Activated CD8-positive, alpha-beta memory T cell treated with anti-CD3 and anti-CD28 coated beads, Interleukin-2, amount 50 U/mL, for 4 hours (primary cell): Measurements from ENCODE around the gene SECTM1.
"Not testable (repeated sequence)": the region's sequence is repeated elsewhere in the genome, so short reads cannot be mapped to it uniquely, and the experiment has no call there.

Experiments
- DNase-seq: peaks from one replicate; pipeline ENCODE4 v3.0.0-alpha.2; 2020

Gene SECTM1

DNA sequence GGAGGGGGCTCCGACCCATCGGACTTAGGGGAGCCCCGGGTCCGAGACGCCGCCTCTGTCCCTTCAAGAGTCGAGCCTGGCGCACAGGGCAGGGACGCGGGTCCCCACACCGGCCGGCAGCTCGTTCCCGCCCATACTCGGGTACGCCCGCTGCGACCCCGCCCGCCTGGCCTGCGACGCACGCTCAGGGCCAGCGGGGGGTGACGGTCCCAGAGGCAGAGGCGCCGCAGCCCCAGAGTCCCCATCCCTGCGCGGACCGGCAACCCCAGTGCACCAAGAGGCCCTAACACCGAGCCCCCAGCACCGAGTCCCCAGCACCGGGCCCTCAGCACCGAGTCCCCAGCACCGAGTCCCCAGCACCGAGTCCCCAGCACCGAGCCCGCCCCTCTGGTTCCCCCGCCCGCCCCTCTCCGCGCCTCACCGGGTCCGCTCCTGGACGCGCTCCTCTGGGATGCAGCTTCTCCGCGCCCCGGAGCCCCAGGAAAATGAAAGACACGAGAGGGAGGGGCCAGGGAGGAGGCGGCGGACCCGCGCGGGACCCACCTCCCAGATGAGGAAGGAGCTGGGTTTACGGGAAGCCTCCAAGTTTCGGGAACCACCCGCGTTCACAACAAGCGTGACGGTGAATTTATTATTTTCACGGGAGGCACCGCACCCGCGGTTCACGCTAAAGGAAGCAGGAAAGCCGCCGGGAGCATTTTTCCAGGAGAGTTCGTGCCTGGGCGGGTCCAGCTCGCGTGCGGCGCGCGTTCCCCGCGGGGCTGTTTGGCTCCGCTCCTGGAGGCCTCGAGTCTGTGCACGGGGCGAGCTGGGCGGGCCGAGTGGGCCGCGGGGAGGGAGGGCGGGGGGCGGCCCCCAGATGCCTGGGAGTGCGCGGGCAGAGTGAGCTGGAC, at the start of gene SECTM1:
Gene SECTM1 (minus strand): TSS at position 488 of the 893 bp plus-strand sequence. CDS start 6,526 bp downstream, outside the sequence.
- no peak for DNase-seq

DNA sequence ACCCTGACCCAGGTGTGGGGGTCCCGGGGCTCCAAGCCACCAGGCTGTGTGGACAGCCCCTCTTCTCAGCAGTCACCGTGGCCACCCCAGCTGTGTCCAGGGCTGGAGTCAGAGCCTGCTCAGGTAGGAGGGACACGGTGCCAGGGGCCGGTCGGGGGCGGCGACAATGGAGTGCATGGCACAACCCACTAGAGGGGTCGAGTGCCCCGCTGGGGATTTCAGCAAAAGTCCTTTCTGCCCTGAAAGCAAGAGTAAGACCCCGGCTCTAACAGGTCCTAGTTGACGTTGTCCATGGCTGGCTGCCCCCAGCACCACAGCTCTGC, 49.3 kb upstream of the SECTM1 start:
- no peak for DNase-seq

DNA sequence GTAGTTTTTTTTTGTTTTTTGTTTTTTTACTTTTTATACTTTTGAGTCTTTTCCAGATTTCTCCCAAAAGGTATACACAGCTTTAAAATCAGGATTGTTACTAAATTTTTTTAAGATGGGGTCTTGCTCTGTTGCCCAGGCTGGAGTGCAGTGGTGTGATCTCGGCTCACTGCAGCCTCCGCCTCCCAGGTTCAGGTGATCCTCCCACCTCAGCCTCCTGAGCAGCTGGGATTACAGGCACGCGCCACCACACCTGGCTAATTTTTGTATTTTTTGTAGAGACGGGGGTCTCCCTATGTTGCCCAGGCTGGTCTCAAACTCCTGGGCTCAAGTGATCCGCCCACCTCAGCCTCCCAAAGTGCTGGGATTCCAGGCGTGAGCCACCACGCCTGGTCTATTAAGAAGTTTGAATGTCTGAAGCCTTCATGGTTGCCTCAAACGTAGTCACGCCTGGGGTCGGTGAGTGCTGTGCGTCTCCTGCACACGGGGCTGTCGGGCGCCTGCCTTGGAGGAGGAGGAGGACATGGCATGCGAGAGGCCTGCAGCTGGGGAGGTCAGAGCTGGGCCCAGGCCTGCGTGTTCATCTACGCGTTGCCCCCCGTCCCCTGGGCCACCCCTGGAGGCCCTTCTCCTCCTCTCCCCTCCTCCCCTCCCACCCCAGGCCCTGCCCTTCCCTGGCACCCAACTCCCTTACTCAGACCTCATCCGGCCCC, 48.8 kb upstream of the SECTM1 start:
- not testable (repeated sequence) for DNase-seq

DNA sequence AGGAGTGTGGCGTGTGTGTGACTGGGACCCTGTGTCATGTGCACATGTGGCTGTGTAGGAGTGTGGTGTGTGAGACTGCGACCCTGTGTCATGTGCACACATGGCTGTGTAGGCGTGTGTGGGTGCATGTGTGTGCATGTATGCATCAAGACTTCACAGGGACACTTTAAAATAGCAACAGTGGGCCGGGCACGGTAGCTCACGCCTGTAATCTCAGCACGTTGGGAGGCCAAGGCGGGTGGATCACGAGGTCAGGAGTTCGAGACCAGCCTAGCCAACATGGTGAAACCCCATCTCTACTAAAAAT, 48.1 kb upstream of the SECTM1 start:
- DNase-seq = not testable (repeated sequence)

DNA sequence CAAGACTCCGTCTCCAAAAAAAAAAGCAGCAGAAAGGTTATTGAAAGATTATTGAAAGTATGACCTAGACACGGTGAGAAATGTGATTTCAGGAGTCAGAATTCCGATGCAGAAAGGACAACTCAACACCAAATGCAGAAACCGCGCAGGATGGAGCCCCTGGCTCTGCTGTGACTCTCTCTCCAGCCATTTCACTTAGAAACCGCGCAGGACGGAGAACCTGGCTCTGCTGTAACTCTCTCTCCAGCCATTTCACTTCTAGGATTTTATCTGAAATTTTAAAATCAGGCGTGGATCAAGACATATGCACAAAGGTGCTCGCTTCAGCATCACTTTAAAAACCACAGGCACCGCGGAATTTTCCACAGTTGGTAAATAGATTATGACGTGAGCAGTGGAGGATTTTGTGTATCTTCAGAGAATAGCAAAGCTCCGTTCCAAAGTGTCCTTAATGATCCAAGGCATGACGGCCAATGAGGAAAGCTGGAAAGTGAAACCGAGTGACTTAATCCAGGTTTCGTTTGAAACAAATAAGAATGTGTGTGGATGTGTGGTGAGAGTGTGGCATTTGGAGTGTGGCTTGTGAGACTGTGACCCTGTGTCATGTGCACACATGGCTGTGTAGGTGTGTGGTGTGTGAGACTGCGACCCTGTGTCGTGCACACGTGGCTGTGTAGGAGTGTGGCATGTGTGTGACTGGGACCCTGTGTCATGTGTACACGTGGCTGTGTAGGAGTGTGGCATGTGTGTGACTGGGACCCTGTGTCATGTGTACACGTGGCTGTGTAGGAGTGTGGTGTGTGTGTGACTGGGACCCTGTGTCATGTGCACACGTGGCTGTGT, 47.5 kb upstream of the SECTM1 start:
- no peak for DNase-seq

DNA sequence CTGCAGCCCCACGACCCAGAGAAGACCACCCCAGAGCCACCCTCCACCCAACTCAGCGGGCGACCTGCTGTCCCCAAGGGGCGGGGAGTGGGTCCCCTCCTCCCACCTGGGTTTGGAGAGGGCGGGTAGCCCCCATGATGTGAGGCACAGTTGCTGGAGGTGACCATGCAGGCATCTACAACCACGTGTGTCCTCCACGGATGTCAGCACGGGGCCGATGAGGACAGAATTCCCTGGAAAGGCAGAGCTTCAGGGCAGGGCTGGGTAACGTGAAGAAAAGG, 45.1 kb upstream of the SECTM1 start:
- DNase-seq = no peak

DNA sequence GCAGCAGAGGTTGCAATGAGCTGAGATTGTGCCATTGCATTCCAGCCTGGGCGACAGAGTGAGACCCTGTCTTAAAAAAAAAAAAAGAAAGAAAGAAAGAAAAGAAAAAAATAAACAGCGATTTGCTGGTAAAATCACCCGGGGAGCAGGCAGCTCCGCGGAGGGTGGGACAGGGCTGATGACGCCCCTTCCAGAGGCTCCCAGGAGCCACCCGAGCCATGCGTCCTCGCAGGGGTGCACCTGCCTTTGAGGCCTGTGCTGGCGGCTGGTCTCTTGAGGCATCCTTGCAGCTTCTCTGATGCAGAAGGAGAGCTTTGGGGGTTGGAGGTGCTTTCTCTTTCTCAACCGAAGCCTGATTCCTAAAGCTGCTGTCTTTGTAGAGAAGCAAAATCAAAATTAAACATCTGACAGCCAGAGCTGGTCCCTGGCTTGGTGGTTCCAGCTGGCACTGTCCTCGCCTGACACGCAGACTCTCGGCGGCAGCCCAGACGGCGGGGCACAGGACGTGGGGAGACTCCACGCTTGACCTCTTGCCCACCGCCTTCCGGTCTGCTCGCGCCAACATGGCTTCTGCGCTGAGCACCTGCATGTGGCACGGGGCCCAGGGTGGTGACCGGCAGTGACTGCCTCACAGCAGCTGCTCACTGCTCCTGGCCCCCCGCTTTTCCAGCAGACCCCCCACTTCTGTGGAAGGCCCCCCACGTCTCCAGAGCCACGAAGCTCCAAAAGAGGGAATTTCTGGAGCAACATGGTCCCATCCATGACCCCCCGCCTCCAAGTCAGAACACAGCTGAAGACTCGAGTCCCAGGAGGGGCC, 44.6 kb upstream of the SECTM1 start:
- no peak for DNase-seq

DNA sequence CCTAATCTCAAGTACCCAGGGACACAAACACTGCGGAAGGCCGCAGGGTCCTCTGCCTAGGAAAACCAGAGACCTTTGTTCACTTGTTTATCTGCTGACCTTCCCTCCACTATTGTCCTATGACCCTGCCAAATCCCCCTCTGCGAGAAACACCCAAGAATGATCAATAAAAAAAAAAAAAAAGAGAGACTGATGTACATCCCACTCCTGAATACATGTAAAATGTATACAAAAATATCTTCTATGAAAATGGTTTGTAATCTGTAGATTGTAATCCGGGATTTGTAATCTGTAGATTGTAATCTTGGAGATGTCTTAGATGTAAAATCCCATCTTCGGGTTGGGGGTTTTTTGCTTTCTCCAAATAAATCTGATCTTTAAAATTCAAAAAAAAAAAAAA, 43.7 kb upstream of the SECTM1 start:
- not testable (repeated sequence) for DNase-seq

DNA sequence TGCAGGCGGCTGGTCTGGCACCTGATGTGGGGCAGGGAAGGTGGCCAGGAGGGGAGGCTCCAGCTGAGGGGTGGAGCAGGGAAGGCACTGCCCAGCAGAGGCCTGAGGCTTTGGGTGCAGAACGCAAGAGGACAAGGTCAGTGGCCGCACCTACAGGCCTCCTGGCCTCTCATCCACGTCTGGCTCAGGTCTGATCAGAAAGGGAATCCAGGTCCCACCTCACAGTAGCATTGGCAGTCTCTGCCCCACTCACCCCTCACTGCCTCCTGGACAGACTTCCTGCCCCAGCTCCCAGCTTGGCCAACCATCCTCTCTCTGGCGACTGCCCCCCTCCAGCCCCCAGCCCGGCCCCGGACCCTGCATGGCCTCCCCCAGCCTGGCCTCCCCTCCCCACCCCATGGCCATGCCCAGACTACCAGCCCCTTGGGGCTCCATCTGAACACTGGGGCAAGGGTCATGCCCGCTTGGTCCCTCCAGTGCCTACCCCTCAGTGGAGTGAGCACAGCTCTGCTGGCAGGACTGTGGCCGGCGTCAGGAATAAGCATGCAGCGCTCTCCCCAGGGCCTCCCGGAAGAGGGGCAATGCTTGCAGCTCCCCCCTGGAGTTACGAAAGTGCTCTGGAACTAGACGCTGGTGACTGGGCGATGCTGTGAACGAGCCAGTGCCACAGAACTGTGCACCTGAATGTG, 42.6 kb upstream of the SECTM1 start:
- no peak for DNase-seq

DNA sequence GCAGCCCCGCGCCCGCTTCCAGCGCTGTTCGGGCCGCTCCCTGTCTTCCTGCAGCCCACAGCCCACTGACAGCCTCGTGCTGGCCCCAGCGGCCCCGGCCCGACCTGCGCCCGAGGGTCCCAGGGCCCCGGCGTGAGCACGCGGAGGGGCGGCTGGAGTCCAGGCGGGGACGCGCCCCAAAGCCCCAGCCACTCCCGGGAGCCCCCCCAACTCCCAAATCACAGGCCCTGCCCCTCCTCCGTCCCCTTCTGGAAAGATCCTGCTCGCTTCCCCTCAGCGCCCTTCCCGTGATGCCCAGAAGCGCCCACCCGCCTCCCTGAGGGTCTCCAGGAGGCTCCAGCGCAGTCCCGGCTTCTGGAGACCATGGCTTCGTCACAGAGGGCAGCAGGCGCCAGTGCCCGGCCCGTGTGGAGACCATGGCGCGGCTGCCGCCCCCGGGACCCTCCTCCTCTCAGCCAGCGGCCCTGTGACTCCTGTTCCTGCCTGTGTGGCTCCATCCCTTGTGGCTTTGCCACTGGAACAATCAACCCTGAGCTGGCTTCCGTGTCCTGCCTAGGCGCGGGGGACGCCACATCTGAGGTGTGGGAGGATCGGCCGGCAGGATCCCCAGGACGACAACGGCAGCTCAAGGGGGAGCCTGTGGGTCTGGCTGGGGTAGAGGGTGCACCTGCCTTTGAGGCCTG, 41.9 kb upstream of the SECTM1 start:
- DNase-seq = no peak

DNA sequence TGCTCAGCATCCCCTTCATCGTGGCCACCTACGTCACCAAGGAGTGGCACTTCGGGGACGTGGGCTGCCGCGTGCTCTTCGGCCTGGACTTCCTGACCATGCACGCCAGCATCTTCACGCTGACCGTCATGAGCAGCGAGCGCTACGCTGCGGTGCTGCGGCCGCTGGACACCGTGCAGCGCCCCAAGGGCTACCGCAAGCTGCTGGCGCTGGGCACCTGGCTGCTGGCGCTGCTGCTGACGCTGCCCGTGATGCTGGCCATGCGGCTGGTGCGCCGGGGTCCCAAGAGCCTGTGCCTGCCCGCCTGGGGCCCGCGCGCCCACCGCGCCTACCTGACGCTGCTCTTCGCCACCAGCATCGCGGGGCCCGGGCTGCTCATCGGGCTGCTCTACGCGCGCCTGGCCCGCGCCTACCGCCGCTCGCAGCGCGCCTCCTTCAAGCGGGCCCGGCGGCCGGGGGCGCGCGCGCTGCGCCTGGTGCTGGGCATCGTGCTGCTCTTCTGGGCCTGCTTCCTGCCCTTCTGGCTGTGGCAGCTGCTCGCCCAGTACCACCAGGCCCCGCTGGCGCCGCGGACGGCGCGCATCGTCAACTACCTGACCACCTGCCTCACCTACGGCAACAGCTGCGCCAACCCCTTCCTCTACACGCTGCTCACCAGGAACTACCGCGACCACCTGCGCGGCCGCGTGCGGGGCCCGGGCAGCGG, 41.2 kb upstream of the SECTM1 start:
- DNase-seq = no peak

DNA sequence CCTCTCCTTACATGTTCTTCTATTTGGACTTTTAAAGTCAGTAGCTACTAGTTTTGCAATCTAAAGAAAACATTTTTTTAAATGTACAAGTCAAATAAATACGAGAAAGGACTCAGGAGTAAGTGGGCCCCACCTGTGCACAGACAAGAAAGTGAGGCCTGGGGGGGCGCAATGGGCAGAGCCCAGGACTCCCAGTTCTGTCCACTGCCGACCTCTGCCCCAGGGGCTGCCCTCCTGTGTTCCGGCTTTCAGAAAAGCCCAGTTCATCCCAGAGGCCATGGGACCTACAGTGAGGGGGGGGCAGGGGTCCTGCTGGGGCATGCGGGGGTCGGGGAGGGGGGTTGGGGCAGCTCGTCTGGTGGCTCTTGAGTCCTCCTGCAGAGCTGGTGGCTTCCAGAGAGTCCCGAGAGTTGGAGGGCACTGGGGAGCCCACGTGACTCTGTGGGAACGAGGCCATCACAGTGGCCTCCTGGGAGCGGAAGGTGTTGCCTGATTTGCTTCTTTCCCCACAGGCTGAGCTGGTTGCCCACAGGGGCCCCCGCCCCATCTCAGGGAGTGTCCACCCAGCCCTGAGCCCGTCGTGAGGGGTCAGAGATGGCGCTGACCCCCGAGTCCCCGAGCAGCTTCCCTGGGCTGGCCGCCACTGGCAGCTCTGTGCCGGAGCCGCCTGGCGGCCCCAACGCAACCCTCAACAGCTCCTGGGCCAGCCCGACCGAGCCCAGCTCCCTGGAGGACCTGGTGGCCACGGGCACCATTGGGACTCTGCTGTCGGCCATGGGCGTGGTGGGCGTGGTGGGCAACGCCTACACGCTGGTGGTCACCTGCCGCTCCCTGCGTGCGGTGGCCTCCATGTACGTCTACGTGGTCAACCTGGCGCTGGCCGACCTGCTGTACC, 40.4 kb upstream of the SECTM1 start:
- no peak for DNase-seq

DNA sequence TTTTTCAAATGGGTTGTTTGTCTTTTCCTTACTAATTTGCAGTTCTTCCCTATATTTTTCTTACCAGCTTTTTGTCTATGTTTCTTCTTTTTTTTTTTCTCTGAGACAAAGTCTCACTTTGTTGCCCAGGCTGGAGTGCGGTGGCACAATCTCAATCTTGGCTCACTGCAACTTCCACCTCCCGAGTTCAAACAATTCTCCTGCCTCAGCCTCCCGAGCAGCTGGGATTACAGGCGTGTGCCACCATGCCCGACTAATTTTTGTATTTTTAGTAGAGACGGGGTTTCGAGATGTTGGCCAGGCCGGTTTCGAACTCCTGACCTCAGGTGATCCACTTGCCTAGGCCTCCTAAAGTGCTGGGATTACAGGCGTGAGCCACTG, 39.5 kb upstream of the SECTM1 start:
- DNase-seq = not testable (repeated sequence)

DNA sequence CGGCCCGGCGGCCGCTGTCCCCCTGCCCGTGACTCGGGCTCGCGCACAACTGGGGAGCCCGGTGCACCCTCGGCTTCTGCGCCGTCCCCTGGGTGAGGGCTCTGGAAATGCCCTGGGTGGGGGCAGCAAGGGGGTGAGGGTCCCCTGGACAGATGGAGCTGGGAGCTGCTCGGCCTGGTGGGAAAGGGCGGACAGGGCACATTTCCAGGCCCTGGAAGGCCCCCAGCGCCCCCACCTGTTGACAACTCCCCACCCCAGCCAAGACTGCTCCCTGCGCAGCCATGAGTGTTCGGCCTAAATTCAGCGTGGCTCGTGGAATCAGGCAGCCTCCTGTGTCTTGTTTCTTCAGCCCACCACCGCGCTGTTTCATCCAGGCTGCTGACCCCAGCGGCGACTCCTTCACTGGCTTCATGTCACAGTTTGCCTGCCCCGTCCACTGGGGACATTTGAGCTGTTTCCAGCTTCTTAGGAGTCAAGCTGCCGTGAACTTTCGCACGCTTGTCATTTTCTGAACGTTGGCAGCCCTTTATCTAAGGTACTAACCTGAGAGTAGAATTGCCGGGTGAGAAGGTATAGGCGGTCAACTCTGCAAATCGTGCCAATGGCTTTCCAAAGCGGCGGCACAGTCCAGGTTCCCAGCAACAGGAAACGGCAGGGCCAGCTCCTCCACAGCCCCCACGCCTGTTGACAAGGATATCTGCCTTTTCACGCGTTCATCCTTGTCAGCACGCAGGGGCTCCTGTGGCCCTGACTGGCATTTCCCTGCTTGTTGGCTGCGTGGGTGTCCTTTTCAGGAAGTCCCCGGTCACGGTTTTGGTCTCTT, 38.9 kb upstream of the SECTM1 start:
- DNase-seq = no peak

DNA sequence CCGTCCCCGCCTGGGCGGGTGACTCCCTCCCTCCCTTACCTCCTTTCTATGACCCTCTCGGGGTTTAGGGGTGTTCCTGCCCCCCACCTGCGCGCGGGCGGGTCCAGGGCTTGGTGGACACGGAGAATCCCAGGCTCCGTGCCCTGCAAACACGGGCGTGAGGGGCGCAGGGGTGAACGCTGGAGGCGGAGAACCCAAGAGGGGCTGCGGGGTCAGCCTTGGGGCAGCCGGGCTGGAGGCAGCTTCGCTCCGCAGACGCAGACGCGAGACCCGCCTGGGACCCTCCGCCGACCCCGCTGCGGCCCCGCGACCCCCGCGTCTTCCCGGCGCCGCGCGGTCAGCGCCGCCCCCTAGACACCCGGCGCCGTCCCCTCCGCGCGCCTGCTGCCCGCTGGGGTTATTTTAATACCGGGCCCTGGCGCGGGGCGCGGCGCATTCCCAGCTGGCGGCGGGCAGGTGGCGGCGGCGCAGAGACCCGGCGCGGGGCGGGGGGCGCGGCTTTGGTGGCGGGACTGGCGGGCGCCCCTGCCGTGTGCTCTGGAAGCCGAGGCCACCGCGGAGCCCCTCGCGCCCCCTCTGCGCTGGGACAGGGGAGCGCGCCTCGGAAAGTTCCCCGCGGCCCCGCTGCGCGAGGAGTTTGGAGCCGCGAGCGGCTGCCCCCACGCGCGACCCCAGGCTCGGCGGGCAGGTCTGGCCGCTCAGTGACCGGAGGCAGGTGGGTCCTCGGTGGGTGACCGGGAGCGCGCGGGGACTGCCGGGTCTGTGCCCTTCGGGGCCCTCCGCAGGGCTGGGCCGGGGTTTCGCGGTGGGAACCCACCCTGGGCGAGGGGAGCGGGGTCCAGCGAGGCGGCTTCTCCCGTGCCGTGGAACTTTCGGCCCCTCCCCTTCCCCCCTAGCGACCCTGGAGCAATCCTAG, 38.0 kb upstream of the SECTM1 start, which contains the start of gene UTS2R:
Gene UTS2R (plus strand): TSS at position 433 of the 916 bp plus-strand sequence. CDS start 2,560 bp downstream, outside the sequence.
- DNase-seq = no peak

DNA sequence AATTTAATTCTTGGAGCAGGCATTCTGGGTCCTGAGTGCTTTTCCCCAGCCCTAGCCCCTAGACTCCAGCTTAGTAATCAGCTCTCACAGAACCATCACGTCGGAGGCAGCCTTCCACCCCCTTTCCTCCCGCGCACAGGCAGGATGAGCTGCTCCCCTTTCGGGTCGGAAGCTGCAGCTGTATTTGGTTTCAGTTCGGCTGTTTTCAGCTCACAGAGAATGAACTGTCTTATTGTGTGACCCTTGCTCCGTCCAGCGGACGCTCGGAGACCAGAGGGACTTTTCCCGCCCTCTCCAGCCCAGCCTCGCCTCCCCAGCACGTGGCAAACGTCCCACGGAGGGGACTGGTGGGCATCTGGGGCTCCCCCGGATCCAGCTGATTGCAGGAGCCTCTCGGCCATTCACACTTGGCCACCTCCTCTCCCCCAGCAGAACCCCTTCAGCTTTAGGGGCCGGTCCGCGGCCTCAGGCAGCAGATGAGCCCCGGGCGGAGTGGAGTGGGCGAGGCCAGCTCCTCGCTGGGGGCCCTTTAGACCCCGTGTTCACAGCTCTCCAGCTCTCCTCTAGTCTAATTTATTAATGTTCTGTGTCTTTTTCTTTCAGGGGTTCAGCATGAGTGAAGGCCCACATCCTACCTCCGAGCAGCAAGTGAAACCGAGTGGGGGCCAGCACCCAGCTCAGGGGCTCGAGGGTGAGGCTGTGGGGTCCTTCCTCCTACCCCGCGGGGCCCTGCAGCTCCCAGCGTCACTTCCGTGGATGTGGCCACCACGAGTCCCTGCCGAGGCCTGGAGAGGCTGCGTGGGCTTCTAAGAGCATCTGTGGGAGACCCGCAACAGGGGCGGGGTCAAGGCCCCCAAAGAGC, 37.1 kb upstream of the SECTM1 start:
- no peak for DNase-seq

DNA sequence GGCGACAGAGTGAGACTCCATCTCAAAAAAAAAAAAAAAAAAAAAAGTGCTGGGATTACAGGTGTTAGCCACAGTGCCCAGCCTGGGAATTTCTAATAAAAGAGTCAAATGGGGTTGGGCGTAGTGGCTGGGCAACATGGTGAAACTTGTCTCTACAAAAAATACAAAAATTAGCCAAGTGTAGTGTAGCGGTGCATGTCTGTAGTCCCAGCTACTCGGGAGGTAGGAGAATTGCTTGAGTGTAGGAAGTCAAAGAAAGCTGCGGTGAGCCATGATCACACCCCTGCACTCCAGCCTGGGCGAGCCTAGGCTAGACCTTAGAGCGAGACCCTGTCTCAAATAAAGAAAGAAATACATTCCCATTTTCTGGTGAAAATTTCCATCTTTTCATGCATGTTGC, 35.6 kb upstream of the SECTM1 start:
- DNase-seq = no peak
